ENCODE results near the gene MMP7.

The MMP7 gene

GRCh38 chr11:102555091-102555490 lies 24.5 kb upstream of the MMP7 start:
- Mint-ChIP-seq H3K36me3 (ENCODE audit: insufficient read depth) (no peaks in the 10 kb centered on the region), H3K4me1 (peaks cover 13% of the 10 kb centered on the region), H3K4me3 (no peak overlapping the region), H3K27ac (ENCODE audit: low read depth) (no peak overlapping the region), H3K9me3 (no peaks in the 10 kb centered on the region), H3K27me3 (no peaks in the 10 kb centered on the region)
- no peak for ATAC-seq (replicated peaks; ENCODE audit: extremely low read depth, poor library complexity, severe bottlenecking)
- no peak for DNase-seq (ENCODE audit: low spot score in 2 of 2)

GRCh38 chr11:102553835-102554282 lies 23.3 kb upstream of the MMP7 start:
- Mint-ChIP-seq H3K4me3 (no peak overlapping the region), H3K9me3 (no peaks in the 10 kb centered on the region), H3K36me3 (ENCODE audit: insufficient read depth) (no peaks in the 10 kb centered on the region), H3K27me3 (no peaks in the 10 kb centered on the region), H3K27ac (ENCODE audit: low read depth) (no peak overlapping the region), H3K4me1 (peaks cover under 1% of the 10 kb centered on the region)
- no peak for ATAC-seq (replicated peaks; ENCODE audit: extremely low read depth, poor library complexity, severe bottlenecking)
- DNase-seq (ENCODE audit: low spot score in 2 of 2) = no peak

- H3K36me3 Mint-ChIP-seq (ENCODE audit: insufficient read depth) = no peaks in the 10 kb centered on the region
- no peak overlapping the region for H3K4me3 Mint-ChIP-seq
- no peaks in the 10 kb centered on the region for H3K27me3 Mint-ChIP-seq
- H3K27ac Mint-ChIP-seq (ENCODE audit: low read depth) = no peak overlapping the region
- no peaks in the 10 kb centered on the region for H3K4me1 Mint-ChIP-seq
- ATAC-seq (replicated peaks; ENCODE audit: extremely low read depth, poor library complexity, severe bottlenecking) (no peak), DNase-seq (ENCODE audit: low spot score in 2 of 2) (no peak)
- H3K9me3 Mint-ChIP-seq = no peaks in the 10 kb centered on the region
Measured at GRCh38 chr11:102552447-102553194, 22.1 kb upstream of the MMP7 start.

- Mint-ChIP-seq H3K27ac (ENCODE audit: low read depth) (no peak overlapping the region), H3K27me3 (no peaks in the 10 kb centered on the region), H3K4me1 (no peaks in the 10 kb centered on the region), H3K9me3 (no peaks in the 10 kb centered on the region), H3K36me3 (ENCODE audit: insufficient read depth) (no peaks in the 10 kb centered on the region), H3K4me3 (no peak overlapping the region)
- DNase-seq (ENCODE audit: low spot score in 2 of 2) (no peak), ATAC-seq (replicated peaks; ENCODE audit: extremely low read depth, poor library complexity, severe bottlenecking) (no peak)
Measured at GRCh38 chr11:102552020-102552419, 21.5 kb upstream of the MMP7 start.

- no peaks in the 10 kb centered on the region for H3K4me1 Mint-ChIP-seq
- no peaks in the 10 kb centered on the region for H3K27me3 Mint-ChIP-seq
- no peaks in the 10 kb centered on the region for H3K36me3 Mint-ChIP-seq (ENCODE audit: insufficient read depth)
- peak overlapping the region; percentile 23 for H3K27ac Mint-ChIP-seq (ENCODE audit: low read depth)
- no peak overlapping the region for H3K4me3 Mint-ChIP-seq
- no peak for DNase-seq (ENCODE audit: low spot score in 2 of 2)
- ATAC-seq (replicated peaks; ENCODE audit: extremely low read depth, poor library complexity, severe bottlenecking) = no peak
- no peaks in the 10 kb centered on the region for H3K9me3 Mint-ChIP-seq
Measured at GRCh38 chr11:102551169-102551781, 20.7 kb upstream of the MMP7 start.

- no peak for DNase-seq (ENCODE audit: low spot score in 2 of 2)
- Mint-ChIP-seq H3K9me3 (no peaks in the 10 kb centered on the region), H3K4me3 (no peak overlapping the region), H3K4me1 (no peaks in the 10 kb centered on the region), H3K36me3 (ENCODE audit: insufficient read depth) (no peaks in the 10 kb centered on the region), H3K27ac (ENCODE audit: low read depth) (peak overlapping the region; percentile 57), H3K27me3 (no peaks in the 10 kb centered on the region)
- peak; percentile 61 for ATAC-seq (replicated peaks; ENCODE audit: extremely low read depth, poor library complexity, severe bottlenecking)
Measured at GRCh38 chr11:102546923-102547471, 16.4 kb upstream of the MMP7 start.

GRCh38 chr11:102546427-102546826 lies 15.9 kb upstream of the MMP7 start:
- DNase-seq (ENCODE audit: low spot score in 2 of 2) (no peak), ATAC-seq (replicated peaks; ENCODE audit: extremely low read depth, poor library complexity, severe bottlenecking) (no peak)
- Mint-ChIP-seq H3K27me3 (no peaks in the 10 kb centered on the region), H3K4me3 (no peak overlapping the region), H3K9me3 (no peaks in the 10 kb centered on the region), H3K36me3 (ENCODE audit: insufficient read depth) (no peaks in the 10 kb centered on the region), H3K27ac (ENCODE audit: low read depth) (peak overlapping the region; percentile 57), H3K4me1 (no peaks in the 10 kb centered on the region)

GRCh38 chr11:102545701-102546100 lies 15.2 kb upstream of the MMP7 start:
- no peak for ATAC-seq (replicated peaks; ENCODE audit: extremely low read depth, poor library complexity, severe bottlenecking)
- Mint-ChIP-seq H3K27ac (ENCODE audit: low read depth) (no peak overlapping the region), H3K9me3 (no peaks in the 10 kb centered on the region), H3K4me3 (no peak overlapping the region), H3K27me3 (no peaks in the 10 kb centered on the region), H3K4me1 (no peaks in the 10 kb centered on the region), H3K36me3 (ENCODE audit: insufficient read depth) (no peaks in the 10 kb centered on the region)
- no peak for DNase-seq (ENCODE audit: low spot score in 2 of 2)

GRCh38 chr11:102544594-102544993 lies 14.0 kb upstream of the MMP7 start:
- Mint-ChIP-seq H3K36me3 (ENCODE audit: insufficient read depth) (no peaks in the 10 kb centered on the region), H3K4me3 (no peak overlapping the region), H3K9me3 (no peaks in the 10 kb centered on the region), H3K27ac (ENCODE audit: low read depth) (no peak overlapping the region), H3K4me1 (no peaks in the 10 kb centered on the region), H3K27me3 (no peaks in the 10 kb centered on the region)
- ATAC-seq (replicated peaks; ENCODE audit: extremely low read depth, poor library complexity, severe bottlenecking) (no peak), DNase-seq (ENCODE audit: low spot score in 2 of 2) (no peak)

- Mint-ChIP-seq H3K27me3 (peaks cover 25% of the 10 kb centered on the region), H3K36me3 (ENCODE audit: insufficient read depth) (no peaks in the 10 kb centered on the region), H3K27ac (ENCODE audit: low read depth) (no peak overlapping the region), H3K4me1 (no peaks in the 10 kb centered on the region), H3K4me3 (no peak overlapping the region), H3K9me3 (no peaks in the 10 kb centered on the region)
- ATAC-seq (replicated peaks; ENCODE audit: extremely low read depth, poor library complexity, severe bottlenecking) (no peak), DNase-seq (ENCODE audit: low spot score in 2 of 2) (no peak)
Measured at GRCh38 chr11:102539567-102539966, 9.0 kb upstream of the MMP7 start.

GRCh38 chr11:102538932-102539331 lies 8.4 kb upstream of the MMP7 start:
- H3K27me3 Mint-ChIP-seq = peaks cover 32% of the 10 kb centered on the region
- no peaks in the 10 kb centered on the region for H3K9me3 Mint-ChIP-seq
- H3K27ac Mint-ChIP-seq (ENCODE audit: low read depth) = no peak overlapping the region
- DNase-seq (ENCODE audit: low spot score in 2 of 2) (no peak), ATAC-seq (replicated peaks; ENCODE audit: extremely low read depth, poor library complexity, severe bottlenecking) (no peak)
- no peak overlapping the region for H3K4me3 Mint-ChIP-seq
- H3K4me1 Mint-ChIP-seq = no peaks in the 10 kb centered on the region
- no peaks in the 10 kb centered on the region for H3K36me3 Mint-ChIP-seq (ENCODE audit: insufficient read depth)

- Mint-ChIP-seq H3K36me3 (ENCODE audit: insufficient read depth) (no peaks in the 10 kb centered on the region), H3K4me1 (no peaks in the 10 kb centered on the region), H3K27ac (ENCODE audit: low read depth) (no peak overlapping the region), H3K9me3 (no peaks in the 10 kb centered on the region), H3K4me3 (no peak overlapping the region), H3K27me3 (peaks cover 42% of the 10 kb centered on the region)
- no peak for ATAC-seq (replicated peaks; ENCODE audit: extremely low read depth, poor library complexity, severe bottlenecking)
- no peak for DNase-seq (ENCODE audit: low spot score in 2 of 2)
Measured at GRCh38 chr11:102534261-102534872, 3.8 kb upstream of the MMP7 start.

GRCh38 chr11:102528618-102529017 lies 1.9 kb downstream of the MMP7 start:
- ATAC-seq (replicated peaks; ENCODE audit: extremely low read depth, poor library complexity, severe bottlenecking) (no peak), DNase-seq (ENCODE audit: low spot score in 2 of 2) (no peak)
- Mint-ChIP-seq H3K36me3 (ENCODE audit: insufficient read depth) (no peaks in the 10 kb centered on the region), H3K27me3 (peaks cover 14% of the 10 kb centered on the region), H3K4me1 (no peaks in the 10 kb centered on the region), H3K9me3 (no peaks in the 10 kb centered on the region), H3K4me3 (no peak overlapping the region), H3K27ac (ENCODE audit: low read depth) (no peak overlapping the region)
